GM23248 (cell line): ENCODE data around the gene NSD2.

Source experiments
- EZH2 ChIP-seq: fragments of 200-600 bp; sonication (generic); IDR thresholded peaks from 2 replicates; pipeline ENCODE4 v1.6.1; 2018; ENCODE audit warnings: antibody characterized with exemption, mild to moderate bottlenecking; ENCODE audit not compliant: insufficient read depth, poor library complexity, severe bottlenecking
- EZH2phosphoT487 ChIP-seq: fragments of 200-600 bp; sonication (generic); IDR thresholded peaks from 2 replicates; pipeline ENCODE4 v1.6.1; 2018; ENCODE audit warnings: antibody characterized with exemption, moderate library complexity, mild to moderate bottlenecking, low read depth; ENCODE audit not compliant: insufficient read depth

- TF ChIP-seq EZH2phosphoT487 (no peak), EZH2 (no peak)
These were observed 115.5 kb downstream of the NSD2 start for GRCh38 chr4:1986578-1987210.
